Measurements from ENCODE around the gene UNC13B.
"Not testable (repeated sequence)": the region's sequence is repeated elsewhere in the genome, so short reads cannot be mapped to it uniquely, and the experiment has no call there.

The UNC13B gene

DNA sequence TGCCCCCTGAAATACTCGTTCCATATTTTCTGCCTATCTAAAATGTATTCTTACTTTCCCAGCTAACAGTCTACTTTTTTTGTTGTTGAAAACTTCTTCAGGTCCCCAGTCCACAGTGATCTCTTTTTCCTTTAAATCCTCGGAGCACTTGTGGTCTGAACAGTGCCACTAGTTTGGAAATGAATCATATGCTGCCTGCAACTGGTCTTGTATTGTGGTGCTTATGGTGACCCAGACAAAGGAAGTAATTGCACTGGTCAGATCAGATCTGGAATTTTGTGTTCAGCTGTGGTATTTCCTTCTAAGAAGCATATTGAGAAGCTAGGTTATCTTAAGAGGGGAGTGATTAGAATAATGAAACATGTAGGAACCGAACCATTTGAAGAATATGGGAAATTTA lies 2.9 kb downstream of the UNC13B start:
- DNase-seq (ENCODE audit: low read depth, low spot score), result no peak
- TF ChIP-seq ZNF274 (IDR thresholded peaks at IDR 0.05; ENCODE audit: low read depth, low read length) (no peak), YY1 (IDR thresholded peaks at IDR 0.05; ENCODE audit: insufficient read depth, insufficient read length) (no peak), SUZ12 (IDR thresholded peaks at IDR 0.05; ENCODE audit: extremely low read depth, insufficient read depth, insufficient read length) (no peak)
- Histone ChIP-seq H3K9me3 (ENCODE audit: insufficient read depth, low read length) (no peaks in the 10 kb centered on the region), H3K4me1 (ENCODE audit: insufficient read depth, insufficient read length) (no peaks in the 10 kb centered on the region), H3K9ac (ENCODE audit: insufficient read length, low read depth) (no peak overlapping the region), H3K27me3 (ENCODE audit: insufficient read depth, insufficient read length) (peaks cover 5% of the 10 kb centered on the region), H3K4me3 (ENCODE audit: insufficient read length, low read depth) (no peak overlapping the region), H3K36me3 (ENCODE audit: insufficient read depth, insufficient read length, low read length) (no peaks in the 10 kb centered on the region)

DNA sequence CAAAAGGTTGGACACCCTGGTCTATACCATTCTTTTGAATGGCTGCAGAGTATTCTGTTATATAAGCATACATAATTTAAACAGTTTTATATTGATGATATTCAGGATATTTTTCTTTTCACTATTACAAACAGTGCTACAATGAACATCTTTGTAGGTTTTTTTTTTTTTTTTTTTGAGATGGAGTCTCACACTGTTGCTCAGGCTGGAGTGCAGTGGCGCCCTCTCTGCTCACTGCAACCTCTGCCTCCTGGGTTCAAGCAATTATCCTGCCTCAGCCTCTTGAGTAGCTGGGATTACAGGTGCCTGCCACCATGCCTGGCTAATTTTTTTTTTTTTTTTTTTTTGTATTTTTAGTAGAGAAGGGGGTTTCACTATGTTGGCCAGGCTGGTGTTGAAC lies 5.6 kb downstream of the UNC13B start:
- H3K4me3 ChIP-seq (ENCODE audit: insufficient read length, low read depth); H3K9ac ChIP-seq (ENCODE audit: insufficient read length, low read depth); H3K9me3 ChIP-seq (ENCODE audit: insufficient read depth, low read length); H3K4me1 ChIP-seq (ENCODE audit: insufficient read depth, insufficient read length); H3K36me3 ChIP-seq (ENCODE audit: insufficient read depth, insufficient read length, low read length); H3K27me3 ChIP-seq (ENCODE audit: insufficient read depth, insufficient read length); DNase-seq (ENCODE audit: low read depth, low spot score): not testable (repeated sequence)

DNA sequence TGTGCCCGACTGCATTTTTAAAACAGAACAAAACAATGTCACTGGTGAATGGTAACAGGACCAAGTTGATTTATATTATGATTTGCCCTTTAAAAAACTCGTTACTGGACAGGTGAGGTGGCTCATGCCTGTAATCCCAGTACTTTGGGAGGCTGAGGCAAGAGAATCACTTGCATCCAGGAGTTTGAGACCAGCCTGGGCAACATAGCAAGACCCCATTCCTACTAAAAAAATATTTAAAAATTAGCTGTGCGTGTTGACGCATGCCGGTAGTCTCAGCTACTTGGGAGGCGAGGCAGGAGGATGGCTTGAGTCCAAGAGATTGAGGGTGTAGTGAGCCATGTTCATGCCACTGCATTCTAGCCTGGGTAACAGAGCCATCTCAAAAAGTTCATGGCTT lies 7.2 kb downstream of the UNC13B start:
- H3K27me3 ChIP-seq (ENCODE audit: insufficient read depth, insufficient read length), result no peaks in the 10 kb centered on the region
- no peaks in the 10 kb centered on the region for H3K4me1 ChIP-seq (ENCODE audit: insufficient read depth, insufficient read length)
- H3K4me3 ChIP-seq (ENCODE audit: insufficient read length, low read depth), result no peak overlapping the region
- H3K36me3 ChIP-seq (ENCODE audit: insufficient read depth, insufficient read length, low read length), result no peaks in the 10 kb centered on the region
- TF ChIP-seq ZNF274 (IDR thresholded peaks at IDR 0.05; ENCODE audit: low read depth, low read length) (no peak), SUZ12 (IDR thresholded peaks at IDR 0.05; ENCODE audit: extremely low read depth, insufficient read depth, insufficient read length) (no peak), YY1 (IDR thresholded peaks at IDR 0.05; ENCODE audit: insufficient read depth, insufficient read length) (no peak)
- H3K9me3 ChIP-seq (ENCODE audit: insufficient read depth, low read length), result no peaks in the 10 kb centered on the region
- no peak for DNase-seq (ENCODE audit: low read depth, low spot score)
- H3K9ac ChIP-seq (ENCODE audit: insufficient read length, low read depth), result no peak overlapping the region

DNA sequence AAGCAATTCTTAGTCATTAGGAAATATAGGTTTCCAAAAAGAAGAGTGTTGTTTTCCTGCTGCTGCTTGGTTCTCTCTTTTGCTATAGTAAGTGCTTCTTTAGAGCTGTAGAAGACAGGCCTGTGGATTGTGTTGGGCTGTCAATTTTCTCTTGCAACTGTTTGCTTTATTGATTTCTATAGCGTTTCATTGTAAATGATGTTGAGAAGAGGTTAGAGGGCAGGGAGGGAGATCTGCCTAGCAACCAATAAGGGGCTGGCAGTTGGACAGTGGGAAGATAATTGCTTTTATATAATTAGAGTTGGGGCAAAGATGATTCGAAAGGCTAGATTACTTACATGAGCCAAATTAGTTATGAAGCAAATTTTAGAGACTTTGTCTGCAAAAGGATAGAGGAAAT lies 11.1 kb downstream of the UNC13B start:
- no peaks in the 10 kb centered on the region for H3K27me3 ChIP-seq (ENCODE audit: insufficient read depth, insufficient read length)
- no peak for DNase-seq (ENCODE audit: low read depth, low spot score)
- no peaks in the 10 kb centered on the region for H3K9me3 ChIP-seq (ENCODE audit: insufficient read depth, low read length)
- H3K4me1 ChIP-seq (ENCODE audit: insufficient read depth, insufficient read length), result no peaks in the 10 kb centered on the region
- no peak for TF ChIP-seq YY1 (IDR thresholded peaks at IDR 0.05; ENCODE audit: insufficient read depth, insufficient read length)
- no peak for TF ChIP-seq ZNF274 (IDR thresholded peaks at IDR 0.05; ENCODE audit: low read depth, low read length)
- TF ChIP-seq SUZ12 (IDR thresholded peaks at IDR 0.05; ENCODE audit: extremely low read depth, insufficient read depth, insufficient read length), result no peak
- no peaks in the 10 kb centered on the region for H3K36me3 ChIP-seq (ENCODE audit: insufficient read depth, insufficient read length, low read length)
- H3K9ac ChIP-seq (ENCODE audit: insufficient read length, low read depth), result no peak overlapping the region
- H3K4me3 ChIP-seq (ENCODE audit: insufficient read length, low read depth), result no peak overlapping the region

DNA sequence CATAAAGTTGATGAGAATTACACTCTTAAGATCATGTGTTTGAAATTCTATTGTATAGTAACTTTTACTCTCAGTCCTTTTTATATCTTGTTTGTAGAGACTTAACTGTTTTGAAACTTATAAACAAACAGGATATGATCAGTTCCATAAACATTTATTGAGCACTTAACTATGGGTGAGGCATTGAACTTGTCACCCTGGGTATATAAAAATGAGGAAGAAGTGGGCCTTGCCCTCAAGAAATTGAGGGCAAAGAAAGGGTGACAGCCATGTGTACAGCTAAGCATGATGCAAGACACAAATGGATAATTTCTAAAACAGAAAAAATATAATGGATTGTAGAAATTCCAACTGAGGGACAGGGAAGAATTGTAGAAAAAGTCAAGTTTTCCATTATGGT lies 15.7 kb downstream of the UNC13B start:
- Histone ChIP-seq H3K27me3 (ENCODE audit: insufficient read depth, insufficient read length) (no peaks in the 10 kb centered on the region), H3K36me3 (ENCODE audit: insufficient read depth, insufficient read length, low read length) (no peaks in the 10 kb centered on the region), H3K9me3 (ENCODE audit: insufficient read depth, low read length) (peaks cover 28% of the 10 kb centered on the region), H3K9ac (ENCODE audit: insufficient read length, low read depth) (no peak overlapping the region), H3K4me1 (ENCODE audit: insufficient read depth, insufficient read length) (no peaks in the 10 kb centered on the region), H3K4me3 (ENCODE audit: insufficient read length, low read depth) (no peak overlapping the region)
- no peak for DNase-seq (ENCODE audit: low read depth, low spot score)
- TF ChIP-seq ZNF274 (IDR thresholded peaks at IDR 0.05; ENCODE audit: low read depth, low read length) (no peak), YY1 (IDR thresholded peaks at IDR 0.05; ENCODE audit: insufficient read depth, insufficient read length) (no peak), SUZ12 (IDR thresholded peaks at IDR 0.05; ENCODE audit: extremely low read depth, insufficient read depth, insufficient read length) (no peak)

DNA sequence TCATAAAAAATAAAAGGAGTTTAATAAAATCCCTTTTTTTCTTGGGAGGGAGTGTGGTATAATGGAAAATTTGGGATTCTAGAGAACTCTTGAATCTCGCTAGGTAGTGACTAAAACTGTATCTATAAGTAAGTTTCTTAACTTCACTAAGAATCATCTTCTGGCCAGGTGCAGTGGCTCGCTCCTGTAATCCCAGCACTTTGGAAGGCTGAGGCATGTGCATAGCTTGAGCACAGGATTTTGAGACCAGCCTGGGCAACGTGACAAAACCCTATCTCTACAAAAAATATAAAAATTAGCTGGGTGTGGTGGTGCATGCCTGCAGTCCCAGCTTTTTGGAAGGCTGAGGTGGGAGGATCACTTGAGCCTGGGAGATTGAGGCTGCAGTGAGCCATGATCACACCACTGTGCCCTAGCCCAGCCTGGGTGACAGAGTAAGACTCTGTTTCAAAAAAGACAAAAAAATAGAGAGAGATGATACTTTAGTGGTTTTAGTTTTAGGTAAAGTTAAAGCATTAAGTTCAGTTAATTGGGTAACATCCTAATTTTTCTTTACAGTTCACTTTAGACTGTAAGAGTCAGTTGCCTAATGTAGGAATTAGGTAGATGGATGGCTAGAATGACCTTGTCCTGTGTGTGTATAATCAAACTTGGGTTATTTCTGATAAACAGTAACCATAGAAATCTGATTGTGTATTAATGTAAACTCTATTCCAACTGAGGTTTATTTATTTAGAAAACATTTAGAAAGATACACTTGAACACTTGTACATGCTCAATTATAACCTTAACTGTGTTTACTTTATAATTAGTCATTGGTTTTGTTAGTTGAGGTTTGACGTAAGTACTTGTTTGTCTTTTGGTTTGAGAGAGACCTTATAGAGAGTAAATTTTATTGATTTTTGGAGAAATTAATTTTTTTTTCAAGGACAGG lies 17.8 kb downstream of the UNC13B start:
- Histone ChIP-seq H3K36me3 (ENCODE audit: insufficient read depth, insufficient read length, low read length) (no peaks in the 10 kb centered on the region), H3K9ac (ENCODE audit: insufficient read length, low read depth) (no peak overlapping the region), H3K27me3 (ENCODE audit: insufficient read depth, insufficient read length) (no peaks in the 10 kb centered on the region), H3K4me1 (ENCODE audit: insufficient read depth, insufficient read length) (no peaks in the 10 kb centered on the region), H3K9me3 (ENCODE audit: insufficient read depth, low read length) (peaks cover 41% of the 10 kb centered on the region), H3K4me3 (ENCODE audit: insufficient read length, low read depth) (no peak overlapping the region)
- TF ChIP-seq SUZ12 (IDR thresholded peaks at IDR 0.05; ENCODE audit: extremely low read depth, insufficient read depth, insufficient read length), result no peak
- no peak for TF ChIP-seq ZNF274 (IDR thresholded peaks at IDR 0.05; ENCODE audit: low read depth, low read length)
- TF ChIP-seq YY1 (IDR thresholded peaks at IDR 0.05; ENCODE audit: insufficient read depth, insufficient read length), result no peak
- no peak for DNase-seq (ENCODE audit: low read depth, low spot score)

DNA sequence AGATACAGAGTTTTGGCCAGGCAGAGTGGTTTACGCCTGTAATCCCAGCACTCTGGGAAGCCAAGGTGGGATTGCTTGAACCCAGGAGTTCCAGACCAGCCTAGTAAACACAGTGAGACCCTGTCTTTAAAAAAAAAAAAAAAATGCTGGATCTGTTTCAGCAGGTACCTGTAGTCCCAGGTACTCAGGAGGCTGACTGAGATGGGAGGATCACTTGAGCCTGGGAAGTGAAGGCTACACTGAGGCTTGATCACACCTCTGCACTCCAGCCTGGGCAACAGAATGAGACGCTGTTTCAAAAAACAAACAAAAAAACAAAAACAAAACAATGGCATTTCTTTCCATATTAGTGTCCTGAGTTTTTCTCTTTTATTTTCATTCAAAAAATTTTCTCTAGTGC lies 19.0 kb downstream of the UNC13B start:
- Histone ChIP-seq H3K9me3 (ENCODE audit: insufficient read depth, low read length) (peaks cover 53% of the 10 kb centered on the region), H3K9ac (ENCODE audit: insufficient read length, low read depth) (no peak overlapping the region), H3K4me3 (ENCODE audit: insufficient read length, low read depth) (no peak overlapping the region), H3K36me3 (ENCODE audit: insufficient read depth, insufficient read length, low read length) (no peaks in the 10 kb centered on the region), H3K4me1 (ENCODE audit: insufficient read depth, insufficient read length) (no peaks in the 10 kb centered on the region), H3K27me3 (ENCODE audit: insufficient read depth, insufficient read length) (no peaks in the 10 kb centered on the region)
- TF ChIP-seq SUZ12 (IDR thresholded peaks at IDR 0.05; ENCODE audit: extremely low read depth, insufficient read depth, insufficient read length), result no peak
- TF ChIP-seq YY1 (IDR thresholded peaks at IDR 0.05; ENCODE audit: insufficient read depth, insufficient read length), result no peak
- no peak for TF ChIP-seq ZNF274 (IDR thresholded peaks at IDR 0.05; ENCODE audit: low read depth, low read length)
- no peak for DNase-seq (ENCODE audit: low read depth, low spot score)

DNA sequence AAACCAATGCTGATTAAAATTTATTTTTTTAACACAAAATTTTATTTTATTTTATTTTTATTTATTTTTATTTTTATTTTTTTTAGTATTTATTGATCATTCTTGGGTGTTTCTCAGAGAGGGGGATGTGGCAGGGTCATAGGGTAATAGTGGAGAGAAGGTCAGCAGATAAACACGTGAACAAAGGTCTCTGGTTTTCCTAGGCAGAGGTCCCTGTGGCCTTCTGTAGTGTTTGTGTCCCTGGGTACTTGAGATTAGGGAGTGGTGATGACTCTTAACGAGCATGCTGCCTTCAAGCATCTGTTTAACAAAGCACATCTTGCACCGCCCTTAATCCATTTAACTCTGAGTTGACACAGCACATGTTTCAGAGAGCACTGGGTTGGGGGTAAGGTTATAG lies 20.6 kb downstream of the UNC13B start:
- H3K4me3 ChIP-seq (ENCODE audit: insufficient read length, low read depth); H3K36me3 ChIP-seq (ENCODE audit: insufficient read depth, insufficient read length, low read length); H3K4me1 ChIP-seq (ENCODE audit: insufficient read depth, insufficient read length); DNase-seq (ENCODE audit: low read depth, low spot score); H3K27me3 ChIP-seq (ENCODE audit: insufficient read depth, insufficient read length); H3K9ac ChIP-seq (ENCODE audit: insufficient read length, low read depth): not testable (repeated sequence)
- peaks cover 59% of the 10 kb centered on the region for H3K9me3 ChIP-seq (ENCODE audit: insufficient read depth, low read length)

DNA sequence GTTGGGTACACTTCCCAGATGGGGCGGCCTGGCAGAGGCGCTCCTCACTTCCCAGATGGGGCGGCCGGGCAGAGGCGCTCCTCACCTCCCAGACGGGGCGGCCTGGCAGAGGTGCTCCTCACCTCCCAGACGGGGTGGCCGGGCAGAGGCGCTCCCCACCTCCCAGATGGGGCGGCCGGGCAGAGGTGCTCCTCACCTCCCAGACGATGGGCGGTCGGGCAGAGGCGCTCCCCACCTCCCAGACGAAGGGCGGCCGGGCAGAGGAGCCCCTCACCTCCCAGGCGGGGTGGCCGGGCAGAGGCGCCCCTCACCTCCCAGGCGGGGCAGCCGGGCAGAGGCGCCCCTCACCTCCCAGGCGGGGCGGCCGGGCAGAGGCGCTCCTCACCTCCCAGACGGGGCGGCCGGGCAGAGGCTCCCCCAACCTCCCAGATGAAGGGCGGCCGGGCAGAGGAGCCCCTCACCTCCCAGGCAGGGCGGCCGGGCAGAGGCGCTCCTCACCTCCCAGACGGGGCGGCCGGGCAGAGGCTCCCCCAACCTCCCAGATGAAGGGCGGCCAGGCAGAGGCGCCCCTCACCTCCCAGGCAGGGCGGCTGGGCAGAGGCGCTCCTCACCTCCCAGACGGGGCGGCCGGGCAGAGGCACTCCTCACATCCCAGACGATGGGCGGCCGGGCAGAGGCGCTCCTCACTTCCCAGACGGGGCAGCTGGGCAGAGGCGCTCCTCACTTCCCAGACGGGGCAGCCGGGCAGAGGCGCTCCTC lies 21.4 kb downstream of the UNC13B start:
- H3K9me3 ChIP-seq (ENCODE audit: insufficient read depth, low read length), result peaks cover 59% of the 10 kb centered on the region

More for the DNA sequence above, 21.4 kb downstream of the UNC13B start:
- not testable (repeated sequence) for H3K27me3 ChIP-seq (ENCODE audit: insufficient read depth, insufficient read length); H3K36me3 ChIP-seq (ENCODE audit: insufficient read depth, insufficient read length, low read length); H3K4me1 ChIP-seq (ENCODE audit: insufficient read depth, insufficient read length); H3K4me3 ChIP-seq (ENCODE audit: insufficient read length, low read depth); H3K9ac ChIP-seq (ENCODE audit: insufficient read length, low read depth); DNase-seq (ENCODE audit: low read depth, low spot score)
